ENCODE data around the gene TSPAN14. TPM values are rescaled to one million over a fixed set of nuclear protein-coding genes. Genes with fewer than 3 reads are reported as not detected.

Gene TSPAN14
- total and polyA plus RNA-seq, 2 of the 13 experiments (the other 11 are each of a cell fraction or from before 2014, with no cell fraction given): 24.1 to 80.6 TPM

DNA sequence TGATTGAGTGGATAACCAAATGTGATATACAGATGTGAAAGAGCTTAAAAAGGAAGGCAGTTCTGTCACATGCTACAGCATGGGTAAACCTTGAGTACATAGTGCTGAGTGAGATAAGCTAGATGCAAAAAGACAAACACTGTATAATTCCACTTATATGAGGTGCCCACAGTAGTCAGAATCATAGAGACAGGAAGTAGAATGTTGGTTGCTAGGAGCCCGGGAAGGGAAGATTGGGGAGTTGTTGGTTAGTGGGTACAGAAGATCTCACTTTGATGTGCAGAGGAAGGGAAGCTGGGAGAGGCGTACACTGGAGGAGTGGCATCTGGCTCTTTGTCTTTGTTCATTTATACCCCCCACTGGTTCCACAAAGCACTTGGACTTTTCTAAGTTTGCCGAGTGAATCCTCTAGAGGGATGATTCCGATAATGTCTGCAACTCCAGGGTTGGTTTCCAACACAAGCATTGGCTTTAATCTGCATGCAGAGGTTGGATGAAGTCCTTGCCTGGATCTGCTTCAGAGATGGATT lies 39.5 kb downstream of the TSPAN14 start (continued):
- TF ChIP-seq, protein P1, sequence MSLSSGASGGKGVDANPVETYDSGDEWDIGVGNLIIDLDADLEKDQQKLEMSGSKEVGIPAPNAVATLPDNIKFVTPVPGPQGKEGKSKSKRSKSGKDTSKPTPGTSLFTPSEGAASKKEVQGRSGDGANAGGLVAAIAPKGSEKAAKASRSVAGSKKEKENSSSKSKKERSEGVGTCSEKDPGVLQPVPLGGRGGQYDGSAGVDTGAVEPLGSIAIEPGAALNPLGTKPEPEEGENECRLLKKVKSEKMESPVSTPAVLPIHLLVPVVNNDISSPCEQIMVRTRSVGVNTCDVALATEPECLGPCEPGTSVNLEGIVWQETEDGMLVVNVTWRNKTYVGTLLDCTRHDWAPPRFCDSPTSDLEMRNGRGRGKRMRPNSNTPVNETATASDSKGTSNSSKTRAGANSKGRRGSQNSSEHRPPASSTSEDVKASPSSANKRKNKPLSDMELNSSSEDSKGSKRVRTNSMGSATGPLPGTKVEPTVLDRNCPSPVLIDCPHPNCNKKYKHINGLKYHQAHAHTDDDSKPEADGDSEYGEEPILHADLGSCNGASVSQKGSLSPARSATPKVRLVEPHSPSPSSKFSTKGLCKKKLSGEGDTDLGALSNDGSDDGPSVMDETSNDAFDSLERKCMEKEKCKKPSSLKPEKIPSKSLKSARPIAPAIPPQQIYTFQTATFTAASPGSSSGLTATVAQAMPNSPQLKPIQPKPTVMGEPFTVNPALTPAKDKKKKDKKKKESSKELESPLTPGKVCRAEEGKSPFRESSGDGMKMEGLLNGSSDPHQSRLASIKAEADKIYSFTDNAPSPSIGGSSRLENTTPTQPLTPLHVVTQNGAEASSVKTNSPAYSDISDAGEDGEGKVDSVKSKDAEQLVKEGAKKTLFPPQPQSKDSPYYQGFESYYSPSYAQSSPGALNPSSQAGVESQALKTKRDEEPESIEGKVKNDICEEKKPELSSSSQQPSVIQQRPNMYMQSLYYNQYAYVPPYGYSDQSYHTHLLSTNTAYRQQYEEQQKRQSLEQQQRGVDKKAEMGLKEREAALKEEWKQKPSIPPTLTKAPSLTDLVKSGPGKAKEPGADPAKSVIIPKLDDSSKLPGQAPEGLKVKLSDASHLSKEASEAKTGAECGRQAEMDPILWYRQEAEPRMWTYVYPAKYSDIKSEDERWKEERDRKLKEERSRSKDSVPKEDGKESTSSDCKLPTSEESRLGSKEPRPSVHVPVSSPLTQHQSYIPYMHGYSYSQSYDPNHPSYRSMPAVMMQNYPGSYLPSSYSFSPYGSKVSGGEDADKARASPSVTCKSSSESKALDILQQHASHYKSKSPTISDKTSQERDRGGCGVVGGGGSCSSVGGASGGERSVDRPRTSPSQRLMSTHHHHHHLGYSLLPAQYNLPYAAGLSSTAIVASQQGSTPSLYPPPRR (CRISPR knock-in tag; IDR thresholded peaks at IDR 0.05; ENCODE audit: borderline replicate concordance): 0 out of 2 replicates have a peak, but pooled peaks have one; percentile 14
- TF ChIP-seq PRMT3 (CRISPR knock-in tag; IDR thresholded peaks at IDR 0.05; ENCODE audit: borderline replicate concordance, low read depth) (no peak), HMGA1 (CRISPR knock-in tag; conservative IDR thresholded peaks at IDR 0.05) (no peak), IRF9 (CRISPR knock-in tag; IDR thresholded peaks at IDR 0.05; ENCODE audit: borderline replicate concordance) (no peak), MEF2D (CRISPR knock-in tag; IDR thresholded peaks at IDR 0.05) (no peak), NFKBIZ (CRISPR knock-in tag; IDR thresholded peaks at IDR 0.05) (no peak), LCORL (IDR thresholded peaks at IDR 0.05) (no peak), LCORL (CRISPR knock-in tag; IDR thresholded peaks at IDR 0.05) (no peak), MED1 (CRISPR knock-in tag; IDR thresholded peaks at IDR 0.05) (peak; percentile 62; the same call in 1 of the 2 replicates), CEBPB (IDR thresholded peaks at IDR 0.05; ENCODE audit: borderline replicate concordance, low read depth, low read length) (no peak), ATM (IDR thresholded peaks at IDR 0.05; ENCODE audit: borderline replicate concordance) (no peak), SRSF4 (IDR thresholded peaks at IDR 0.05; ENCODE audit: low read depth, low read length, poor library complexity, severe bottlenecking) (no peak), DRAP1 (CRISPR knock-in tag; IDR thresholded peaks at IDR 0.05) (peak; percentile 20; the same call in 1 of the 2 replicates), ZNF766 (CRISPR knock-in tag; IDR thresholded peaks at IDR 0.05; ENCODE audit: borderline replicate concordance) (no peak), HIVEP1 (CRISPR knock-in tag; IDR thresholded peaks at IDR 0.05) (no peak), CREM (IDR thresholded peaks at IDR 0.05) (peak; percentile 21; the same call in 1 of the 2 replicates), CREM (CRISPR knock-in tag; IDR thresholded peaks at IDR 0.05) (no peak), ASH2L (IDR thresholded peaks at IDR 0.05; ENCODE audit: insufficient read length, low read depth, low read length) (no peak), FOXC1 (CRISPR knock-in tag; IDR thresholded peaks at IDR 0.05; ENCODE audit: borderline replicate concordance) (no peak), MIXL1 (CRISPR knock-in tag; IDR thresholded peaks at IDR 0.05) (no peak), DPF2 (CRISPR knock-in tag; IDR thresholded peaks at IDR 0.05; ENCODE audit: borderline replicate concordance, low read depth) (no peak)
- TF ChIP-seq, protein P2, sequence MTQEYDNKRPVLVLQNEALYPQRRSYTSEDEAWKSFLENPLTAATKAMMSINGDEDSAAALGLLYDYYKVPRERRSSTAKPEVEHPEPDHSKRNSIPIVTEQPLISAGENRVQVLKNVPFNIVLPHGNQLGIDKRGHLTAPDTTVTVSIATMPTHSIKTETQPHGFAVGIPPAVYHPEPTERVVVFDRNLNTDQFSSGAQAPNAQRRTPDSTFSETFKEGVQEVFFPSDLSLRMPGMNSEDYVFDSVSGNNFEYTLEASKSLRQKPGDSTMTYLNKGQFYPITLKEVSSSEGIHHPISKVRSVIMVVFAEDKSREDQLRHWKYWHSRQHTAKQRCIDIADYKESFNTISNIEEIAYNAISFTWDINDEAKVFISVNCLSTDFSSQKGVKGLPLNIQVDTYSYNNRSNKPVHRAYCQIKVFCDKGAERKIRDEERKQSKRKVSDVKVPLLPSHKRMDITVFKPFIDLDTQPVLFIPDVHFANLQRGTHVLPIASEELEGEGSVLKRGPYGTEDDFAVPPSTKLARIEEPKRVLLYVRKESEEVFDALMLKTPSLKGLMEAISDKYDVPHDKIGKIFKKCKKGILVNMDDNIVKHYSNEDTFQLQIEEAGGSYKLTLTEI (CRISPR knock-in tag; conservative IDR thresholded peaks at IDR 0.05): no peak
- TF ChIP-seq, protein P3, sequence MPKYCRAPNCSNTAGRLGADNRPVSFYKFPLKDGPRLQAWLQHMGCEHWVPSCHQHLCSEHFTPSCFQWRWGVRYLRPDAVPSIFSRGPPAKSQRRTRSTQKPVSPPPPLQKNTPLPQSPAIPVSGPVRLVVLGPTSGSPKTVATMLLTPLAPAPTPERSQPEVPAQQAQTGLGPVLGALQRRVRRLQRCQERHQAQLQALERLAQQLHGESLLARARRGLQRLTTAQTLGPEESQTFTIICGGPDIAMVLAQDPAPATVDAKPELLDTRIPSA (CRISPR knock-in tag; IDR thresholded peaks at IDR 0.05; ENCODE audit: borderline replicate concordance): no peak
